GM18867 (cell line): ENCODE data around the gene ZCWPW1.
A peak's percentile ranks its signal among the peaks of the same experiment; 100 is the strongest.
"Not testable (repeated sequence)": the region's sequence is repeated elsewhere in the genome, so short reads cannot be mapped to it uniquely, and the experiment has no call there.

Experiments used
- ATAC-seq: cut with Tn5 transposase; IDR thresholded peaks from one replicate; pipeline ENCODE4 v1.9.1; 2021; ENCODE audit warnings: mild to moderate bottlenecking, moderate library complexity; ENCODE audit not compliant: unreplicated experiment

The ZCWPW1 gene

GRCh38 chr7:100401811-100402210, 26.7 kb downstream of the ZCWPW1 start:
- no peak for ATAC-seq

DNA sequence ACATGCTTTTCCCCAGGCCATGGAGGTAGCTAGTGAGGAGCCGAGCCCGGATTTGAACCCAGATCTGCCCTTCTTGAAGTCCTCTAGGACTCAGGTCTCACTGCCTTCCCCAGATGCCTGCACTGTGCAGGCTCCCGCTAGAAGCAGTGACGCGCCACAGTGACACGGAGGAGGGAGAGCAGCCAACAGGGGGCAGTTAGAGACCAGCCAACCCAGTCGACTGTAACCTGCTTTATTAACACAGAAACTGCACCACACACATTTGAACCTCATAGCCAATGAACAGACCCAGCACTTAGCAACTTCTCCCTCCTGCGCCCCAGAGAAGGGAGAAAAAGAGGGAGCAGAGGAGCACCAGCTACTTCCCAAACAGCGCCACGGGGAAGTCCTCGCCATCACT, 27.8 kb downstream of the ZCWPW1 start:
- ATAC-seq: no peak

- no peak for ATAC-seq
Observed at GRCh38 chr7:100400041-100400440, 28.5 kb downstream of the ZCWPW1 start.

GRCh38 chr7:100398239-100398638, 30.3 kb downstream of the ZCWPW1 start:
- ATAC-seq: no peak

DNA sequence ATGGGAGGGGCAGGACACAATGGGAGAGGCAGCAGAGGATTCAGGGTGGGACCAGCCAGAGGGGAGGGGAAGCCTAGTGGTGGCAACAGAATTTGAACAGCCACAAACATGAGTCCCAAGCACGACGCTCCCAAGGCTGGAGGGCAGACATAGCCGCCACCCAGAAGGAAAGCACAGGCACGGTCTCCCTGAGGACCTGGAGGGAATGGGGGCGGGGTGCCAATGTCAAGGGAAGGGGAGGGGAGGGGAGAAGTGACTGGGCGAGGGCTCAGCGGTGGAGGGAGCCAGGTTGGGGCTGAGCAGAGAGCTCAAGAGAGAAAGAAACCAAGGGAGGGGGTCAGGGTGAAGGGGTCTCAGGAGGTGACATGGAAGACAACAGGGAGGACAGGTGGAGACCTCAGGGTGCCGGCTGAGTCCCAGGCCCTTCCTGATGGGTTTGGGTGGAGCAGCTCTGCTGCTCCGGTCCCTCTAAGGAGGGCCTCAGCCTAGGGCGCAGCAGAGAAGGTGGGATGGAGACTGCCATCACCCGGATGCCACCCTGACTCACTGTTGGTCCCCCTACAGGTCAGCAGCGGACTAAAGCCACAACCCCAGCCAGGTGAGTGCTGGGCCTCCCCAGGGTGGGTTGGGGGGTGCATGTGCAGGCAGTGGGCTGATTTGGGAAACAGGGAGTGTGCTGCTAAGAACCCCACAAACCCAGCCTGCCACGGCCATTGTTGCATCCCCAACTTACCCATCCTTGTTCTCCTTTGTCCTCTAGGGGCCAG, 31.0 kb downstream of the ZCWPW1 start:
- ATAC-seq: no peak

- ATAC-seq: peak; percentile 87
Observed at GRCh38 chr7:100396421-100396982, 32.0 kb downstream of the ZCWPW1 start.

DNA sequence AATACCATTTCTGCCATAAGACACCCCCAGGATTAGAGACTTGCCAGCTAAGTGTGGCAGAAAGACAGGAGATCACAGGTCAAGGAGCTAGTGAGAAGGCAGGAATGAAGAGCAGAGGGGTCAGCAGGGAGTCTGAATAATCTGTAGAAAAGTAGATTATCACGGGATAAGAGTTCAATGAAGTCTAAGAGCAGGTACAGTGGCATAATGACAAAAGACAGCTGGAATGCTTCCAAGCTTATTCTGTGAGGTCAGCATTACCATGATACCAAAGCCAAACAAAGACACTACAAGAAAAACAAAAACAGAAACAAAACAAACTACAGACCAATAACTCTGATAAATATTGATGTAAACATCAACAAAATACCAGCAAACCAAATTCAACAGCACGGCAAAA, 34.4 kb downstream of the ZCWPW1 start:
- ATAC-seq: no peak

GRCh38 chr7:100393233-100393905, 35.1 kb downstream of the ZCWPW1 start:
- ATAC-seq: no peak

GRCh38 chr7:100390286-100391009, 38.1 kb downstream of the ZCWPW1 start:
- no peak for ATAC-seq

- no peak for ATAC-seq
Observed at GRCh38 chr7:100389437-100390088, 38.9 kb downstream of the ZCWPW1 start.

- no peak for ATAC-seq
Observed at GRCh38 chr7:100387695-100388094, 40.8 kb downstream of the ZCWPW1 start.

DNA sequence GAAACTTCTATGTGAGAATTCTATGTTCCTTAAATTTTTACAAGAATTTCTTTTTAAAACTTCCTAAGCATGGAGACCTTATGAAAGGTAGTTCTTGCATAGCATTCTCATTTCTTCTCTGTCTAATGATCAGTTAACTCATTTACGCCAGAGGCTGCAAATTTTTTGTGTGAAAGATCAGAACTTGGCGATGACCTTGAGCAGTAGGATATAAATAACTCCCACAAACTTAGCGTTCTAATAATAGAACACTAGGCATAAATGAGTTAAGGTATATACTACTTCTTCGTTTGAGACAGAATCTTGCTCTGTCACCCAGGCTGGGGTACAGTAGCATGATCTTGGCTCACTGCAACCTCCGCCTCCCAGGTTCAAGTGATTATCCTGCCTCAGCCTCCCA, 41.6 kb downstream of the ZCWPW1 start:
- no peak for ATAC-seq

GRCh38 chr7:100384628-100385294, 43.7 kb downstream of the ZCWPW1 start:
- ATAC-seq: no peak

DNA sequence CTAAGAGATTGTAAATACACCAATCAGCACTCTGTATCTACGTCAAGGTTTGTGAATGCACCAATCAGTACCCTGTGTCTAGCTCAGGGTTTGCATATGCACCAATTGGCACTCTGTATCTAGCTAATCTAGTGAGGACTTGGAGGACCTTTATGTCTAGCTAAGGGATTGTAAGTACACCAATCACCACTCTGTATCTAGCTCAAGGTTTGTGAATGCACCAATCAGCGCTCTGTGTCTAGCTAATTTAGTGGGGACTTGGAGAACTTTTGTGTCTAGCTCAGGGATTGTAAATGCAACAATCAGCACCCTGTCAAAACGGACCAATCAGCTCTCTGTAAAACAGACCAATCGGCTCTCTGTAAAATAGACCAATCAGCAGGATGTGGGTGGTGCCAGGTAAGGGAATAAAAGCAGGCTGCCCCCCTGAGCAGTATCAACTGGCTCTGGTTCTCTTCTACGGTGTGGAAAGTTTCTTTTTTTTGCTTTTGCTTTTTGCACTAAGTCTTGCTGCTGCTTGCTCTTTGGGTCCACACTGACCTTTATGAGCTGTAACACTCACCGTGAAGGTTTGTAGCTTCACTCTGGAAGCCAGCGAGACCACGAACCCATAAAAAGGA, 46.2 kb downstream of the ZCWPW1 start:
- ATAC-seq: not testable (repeated sequence)

DNA sequence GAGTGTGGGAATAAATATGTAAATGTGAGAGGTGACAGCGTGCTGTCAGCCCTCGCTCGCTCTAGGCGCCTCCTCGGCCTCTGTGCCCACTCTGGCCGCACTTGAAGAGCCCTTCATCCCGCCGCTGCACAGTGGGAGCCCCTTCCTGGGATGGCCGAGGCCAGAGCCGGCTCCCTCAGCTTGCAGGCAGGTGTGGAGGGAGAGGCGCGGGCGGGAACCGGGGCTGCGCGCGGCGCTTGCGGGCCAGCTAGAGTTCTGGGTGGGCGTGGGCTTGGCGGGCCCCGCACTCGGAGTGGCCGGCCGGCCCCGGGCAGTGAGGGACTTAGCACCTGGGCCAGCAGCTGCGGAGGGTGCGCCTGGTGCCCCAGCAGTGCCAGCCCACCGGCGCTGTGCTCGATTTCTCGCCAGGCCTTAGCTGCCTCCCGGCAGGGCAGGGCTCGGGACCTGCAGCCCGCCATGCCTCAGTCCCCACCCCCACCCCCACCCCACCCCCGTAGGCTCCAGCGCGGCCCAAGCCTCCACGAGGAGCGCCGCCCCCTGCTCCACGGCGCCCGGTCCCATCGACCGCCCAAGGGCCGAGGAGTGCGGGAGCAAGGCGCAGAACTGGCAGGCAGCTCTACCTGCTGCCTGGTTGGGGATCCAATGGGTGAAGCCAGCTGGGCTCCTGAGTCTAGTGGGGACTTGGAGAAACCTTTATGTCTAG, 46.8 kb downstream of the ZCWPW1 start:
- not testable (repeated sequence) for ATAC-seq

DNA sequence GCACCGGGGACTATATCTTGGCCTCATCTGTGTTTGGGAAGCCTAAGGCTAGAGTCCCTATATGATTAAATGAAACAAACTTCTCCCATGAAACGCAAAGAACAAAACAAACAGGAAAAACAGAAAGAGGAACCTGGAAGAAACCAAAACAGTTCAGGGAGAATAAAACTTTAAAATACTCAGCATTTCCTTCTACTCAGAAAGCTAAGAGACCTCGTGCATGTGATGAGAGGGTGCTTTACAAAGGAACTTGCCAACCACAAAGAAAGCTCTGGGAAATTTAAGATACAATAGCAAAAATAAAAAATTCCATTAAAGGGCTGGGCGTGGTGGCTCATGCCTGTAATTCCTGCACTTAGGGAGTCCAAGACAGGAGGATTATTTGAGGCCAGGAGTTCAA, 48.3 kb downstream of the ZCWPW1 start:
- no peak for ATAC-seq

DNA sequence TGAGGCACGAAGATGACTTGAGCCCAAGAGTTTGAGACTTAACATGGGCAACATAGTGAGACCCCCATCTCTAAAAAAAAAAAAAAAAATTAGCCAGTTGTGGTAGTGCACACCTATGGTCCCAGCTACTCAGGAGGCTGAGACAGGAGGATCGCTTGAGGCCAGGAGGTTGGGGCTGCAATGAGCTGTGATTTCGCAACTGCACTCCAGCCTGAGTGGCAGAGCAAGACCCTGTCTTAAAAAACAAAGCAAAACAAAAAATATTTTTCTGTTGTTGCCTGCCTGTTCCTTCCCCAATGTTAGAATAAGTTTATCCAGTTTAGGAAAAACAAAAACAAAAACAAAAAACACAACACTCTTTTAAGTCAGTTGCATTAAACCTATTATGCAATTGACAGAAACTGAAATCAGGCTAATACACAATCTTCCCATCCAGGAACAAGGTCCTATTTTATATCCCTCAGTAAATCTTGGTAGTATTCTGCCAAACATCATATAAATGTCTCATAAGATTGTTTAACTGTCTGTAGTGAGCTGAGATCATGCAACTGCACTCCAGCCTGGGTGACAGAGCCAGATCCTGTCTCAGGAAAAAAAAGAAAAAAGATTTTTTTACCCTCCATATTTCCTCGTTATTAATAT, 50.3 kb downstream of the ZCWPW1 start:
- ATAC-seq: no peak

DNA sequence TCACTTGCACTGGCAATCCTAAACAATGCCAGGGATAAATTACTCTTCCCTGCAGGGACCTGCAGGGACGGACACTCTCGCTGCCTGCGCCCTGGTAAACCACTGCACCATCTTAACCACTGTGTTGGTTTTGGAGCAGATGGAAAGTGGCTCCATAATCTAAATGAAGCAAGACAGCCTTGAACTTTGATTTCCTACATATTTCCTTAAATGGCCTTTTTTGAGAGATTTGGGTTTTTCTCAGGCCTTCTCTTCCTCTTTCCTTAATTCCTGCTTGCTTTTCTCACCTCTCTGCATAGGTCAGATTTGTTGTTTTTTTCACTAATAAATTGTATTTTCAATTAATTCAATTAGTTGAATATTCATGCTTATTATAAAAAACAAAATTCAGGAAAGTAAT, 52.4 kb downstream of the ZCWPW1 start:
- no peak for ATAC-seq

GRCh38 chr7:100374601-100375000, 53.9 kb downstream of the ZCWPW1 start:
- no peak for ATAC-seq
